ENCODE results near the gene ST8SIA3.

DNA sequence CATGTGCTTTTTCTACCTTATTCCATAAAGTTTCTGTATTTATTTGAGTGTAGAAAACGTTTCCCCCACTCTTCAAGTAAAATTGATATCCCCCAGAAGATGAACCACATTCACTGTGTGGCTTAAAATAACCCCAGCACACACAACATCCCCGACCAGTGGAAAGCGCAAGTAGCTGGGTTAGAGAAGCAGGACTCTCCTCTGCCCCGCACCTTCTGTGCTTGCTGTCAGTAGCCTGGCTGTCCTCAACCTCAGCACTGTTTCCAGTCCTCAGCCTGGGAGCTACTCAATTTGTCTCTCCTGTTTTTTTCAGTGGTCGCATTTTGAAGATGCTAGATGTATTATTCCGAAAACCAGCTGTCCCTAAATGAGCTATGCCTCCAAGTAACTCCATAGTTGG lies 18.0 kb upstream of the ST8SIA3 start:
- TF ChIP-seq, protein P1, sequence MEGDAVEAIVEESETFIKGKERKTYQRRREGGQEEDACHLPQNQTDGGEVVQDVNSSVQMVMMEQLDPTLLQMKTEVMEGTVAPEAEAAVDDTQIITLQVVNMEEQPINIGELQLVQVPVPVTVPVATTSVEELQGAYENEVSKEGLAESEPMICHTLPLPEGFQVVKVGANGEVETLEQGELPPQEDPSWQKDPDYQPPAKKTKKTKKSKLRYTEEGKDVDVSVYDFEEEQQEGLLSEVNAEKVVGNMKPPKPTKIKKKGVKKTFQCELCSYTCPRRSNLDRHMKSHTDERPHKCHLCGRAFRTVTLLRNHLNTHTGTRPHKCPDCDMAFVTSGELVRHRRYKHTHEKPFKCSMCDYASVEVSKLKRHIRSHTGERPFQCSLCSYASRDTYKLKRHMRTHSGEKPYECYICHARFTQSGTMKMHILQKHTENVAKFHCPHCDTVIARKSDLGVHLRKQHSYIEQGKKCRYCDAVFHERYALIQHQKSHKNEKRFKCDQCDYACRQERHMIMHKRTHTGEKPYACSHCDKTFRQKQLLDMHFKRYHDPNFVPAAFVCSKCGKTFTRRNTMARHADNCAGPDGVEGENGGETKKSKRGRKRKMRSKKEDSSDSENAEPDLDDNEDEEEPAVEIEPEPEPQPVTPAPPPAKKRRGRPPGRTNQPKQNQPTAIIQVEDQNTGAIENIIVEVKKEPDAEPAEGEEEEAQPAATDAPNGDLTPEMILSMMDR (optimal IDR thresholded peaks at IDR 0.05 in 1 of 3, IDR thresholded peaks at IDR 0.05 in 1 of 3, conservative IDR thresholded peaks at IDR 0.05 in 1 of 3; ENCODE audit: extremely low read depth in 1 of 3, insufficient read depth in 2 of 3, low read length in 3 of 3): no peak
- TF ChIP-seq EZH2 (IDR thresholded peaks at IDR 0.05; ENCODE audit: low read length): no peak

Measured in keratinocyte (primary cell).